HG03060 (cell line): ENCODE data around the gene NPB.

Source experiments
- ATAC-seq: cut with Tn5 transposase; IDR thresholded peaks from one replicate; pipeline ENCODE4 v1.9.1; 2021; ENCODE audit warnings: low read depth, moderate number of reproducible peaks; ENCODE audit not compliant: unreplicated experiment

The NPB gene

DNA sequence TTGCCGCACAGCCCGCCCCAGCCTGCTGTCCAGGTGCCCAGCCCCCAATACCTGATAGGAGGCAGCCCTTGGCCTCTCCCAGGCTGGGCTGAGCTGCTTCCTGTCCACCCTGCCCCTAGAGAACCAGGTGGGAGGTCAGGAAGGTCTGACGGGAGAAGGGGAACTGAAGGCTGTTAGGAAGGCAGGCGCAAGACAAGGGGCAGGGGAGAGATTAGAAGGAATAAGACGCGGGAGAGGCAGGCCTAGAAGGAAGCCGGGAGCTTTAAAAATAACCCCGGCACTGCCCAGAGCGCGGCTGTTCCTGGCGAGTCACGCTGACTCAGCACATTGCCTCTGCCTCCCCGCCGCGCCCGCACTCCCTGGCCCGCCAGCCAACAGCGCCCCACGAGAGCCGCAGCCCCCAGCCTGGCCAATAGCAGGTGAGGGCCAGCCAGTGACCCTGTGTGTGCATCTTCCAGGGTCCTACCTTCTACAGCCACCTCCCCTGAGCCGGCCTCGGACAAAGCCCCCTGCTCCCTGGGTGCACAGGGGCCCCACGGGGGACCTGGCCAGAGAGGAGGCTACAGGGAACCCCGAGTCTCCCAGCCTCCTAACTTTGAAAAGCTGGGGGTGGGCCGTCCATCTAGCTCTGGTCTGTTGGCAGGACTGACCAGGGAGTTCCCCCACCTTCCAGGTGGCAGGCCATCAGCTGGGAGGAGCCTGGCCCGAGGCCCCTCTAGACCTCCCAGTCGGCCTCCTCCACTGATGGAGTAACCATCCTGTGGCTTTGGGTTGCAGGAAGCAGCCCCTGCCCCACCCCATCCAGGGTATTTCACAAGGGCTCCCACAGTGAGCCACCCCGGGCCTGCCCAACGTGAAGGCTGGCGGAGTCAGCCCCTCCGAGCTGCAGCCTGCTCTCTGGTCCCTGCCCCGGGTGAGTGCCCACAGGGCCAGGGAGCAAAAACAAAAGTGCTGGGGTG lies 21.5 kb downstream of the NPB start:
- no peak for ATAC-seq

DNA sequence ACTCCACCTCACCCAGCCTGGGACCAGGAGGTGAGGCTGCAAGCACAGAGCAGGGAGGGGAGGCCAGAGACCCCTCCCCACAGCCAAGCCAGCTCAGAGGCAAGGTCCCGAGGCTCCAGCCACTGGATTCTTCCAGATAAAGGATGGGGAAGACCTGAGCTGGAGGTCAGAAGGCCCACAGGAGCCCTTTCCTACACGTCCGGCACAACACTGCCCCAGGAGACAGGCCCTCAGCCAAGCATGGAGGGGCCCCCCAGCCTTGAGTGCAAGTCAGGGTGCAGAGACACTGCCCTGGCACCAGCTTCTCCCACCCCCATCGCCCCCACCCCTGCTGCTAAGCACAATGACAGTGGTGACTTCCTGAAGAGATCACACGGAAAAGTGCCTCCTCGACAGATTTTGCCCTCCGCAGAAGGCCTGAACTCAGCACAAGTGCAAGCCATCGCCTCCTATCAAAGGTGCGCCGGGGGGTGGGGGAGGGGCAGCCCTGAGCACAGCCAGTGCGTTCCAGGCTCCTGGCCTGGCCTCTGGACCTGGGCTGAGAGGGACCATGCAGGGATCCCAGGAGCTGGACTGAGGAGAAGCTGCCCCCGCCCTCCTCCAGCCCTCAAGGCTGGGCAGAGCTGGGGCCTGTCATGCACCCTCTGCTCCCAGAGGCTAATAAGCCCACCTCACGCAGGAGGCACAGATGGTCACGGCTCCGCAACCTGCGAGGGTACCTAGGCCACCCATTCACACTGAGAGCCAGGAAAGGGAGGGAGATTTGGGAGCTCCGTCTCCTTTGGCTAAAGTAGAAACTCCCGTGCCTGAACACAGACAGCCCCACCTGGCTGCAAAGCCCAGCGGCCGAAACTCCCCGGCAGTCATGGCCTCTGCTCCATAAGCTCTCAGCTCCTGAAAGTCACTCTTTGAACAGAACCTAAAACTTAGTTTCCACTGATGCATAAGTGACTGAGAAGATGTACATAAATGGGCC lies 22.8 kb downstream of the NPB start:
- ATAC-seq: no peak

DNA sequence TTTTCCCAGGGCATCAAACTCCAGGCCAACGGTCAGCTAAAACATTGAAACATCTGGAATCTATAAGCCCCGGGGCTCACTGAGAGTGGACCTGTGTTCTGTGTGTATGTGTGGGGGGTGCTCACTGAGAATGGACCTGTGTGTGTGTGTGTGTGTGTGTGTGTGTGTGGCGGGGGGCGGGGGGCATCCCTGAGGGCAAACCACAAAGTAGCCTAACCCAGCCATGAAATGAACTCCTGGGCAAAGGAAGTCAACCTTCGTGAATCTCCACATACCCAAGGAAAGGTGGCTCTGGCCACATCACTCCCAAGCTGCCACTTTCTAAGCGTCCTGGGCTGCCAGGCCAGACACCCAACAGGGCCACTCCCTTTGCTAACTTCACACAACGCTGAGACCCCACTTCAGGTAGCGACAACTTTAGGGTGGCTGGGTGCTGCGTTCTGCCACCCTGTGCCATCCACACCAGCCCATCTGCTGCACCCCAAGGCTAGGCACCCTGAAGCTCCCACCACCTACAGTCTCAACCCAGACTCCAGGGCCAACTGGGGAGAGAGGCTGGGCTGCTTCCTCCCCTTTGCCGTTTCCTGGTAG lies 23.9 kb downstream of the NPB start:
- no peak for ATAC-seq

DNA sequence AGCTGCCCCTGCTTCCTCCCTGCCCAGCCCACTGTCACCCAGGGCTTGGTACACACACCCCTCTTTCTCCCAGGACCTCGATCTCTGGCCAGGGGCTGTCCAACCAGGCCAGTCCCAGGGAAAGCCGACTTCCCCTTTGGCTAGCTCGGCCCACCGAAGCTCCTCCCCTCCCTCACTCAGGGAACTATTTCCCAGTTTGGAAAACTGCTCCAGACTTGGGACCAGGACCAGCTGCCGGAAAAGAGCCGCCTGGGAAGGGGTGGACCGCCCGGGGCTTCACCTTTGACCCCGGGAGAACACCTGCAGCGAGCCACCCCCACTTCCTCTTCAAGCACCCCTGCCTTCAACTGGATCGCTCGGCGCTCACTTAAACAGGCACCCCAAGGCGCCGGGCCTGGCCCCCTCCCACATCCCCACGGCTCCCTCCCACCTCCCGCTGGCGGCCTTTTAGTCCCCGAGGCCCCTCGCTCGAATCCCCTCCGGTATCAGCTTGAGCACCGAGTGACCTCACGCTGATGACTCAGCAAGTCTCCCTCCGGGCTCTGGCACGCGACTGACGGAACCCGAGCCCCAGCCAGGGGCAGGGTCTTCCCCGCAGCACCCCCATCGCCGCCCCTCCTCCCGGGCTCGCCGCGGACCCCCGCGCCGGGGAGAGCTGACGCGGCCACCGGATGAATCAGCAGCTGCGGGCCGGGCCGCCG lies 24.6 kb downstream of the NPB start:
- no peak for ATAC-seq

DNA sequence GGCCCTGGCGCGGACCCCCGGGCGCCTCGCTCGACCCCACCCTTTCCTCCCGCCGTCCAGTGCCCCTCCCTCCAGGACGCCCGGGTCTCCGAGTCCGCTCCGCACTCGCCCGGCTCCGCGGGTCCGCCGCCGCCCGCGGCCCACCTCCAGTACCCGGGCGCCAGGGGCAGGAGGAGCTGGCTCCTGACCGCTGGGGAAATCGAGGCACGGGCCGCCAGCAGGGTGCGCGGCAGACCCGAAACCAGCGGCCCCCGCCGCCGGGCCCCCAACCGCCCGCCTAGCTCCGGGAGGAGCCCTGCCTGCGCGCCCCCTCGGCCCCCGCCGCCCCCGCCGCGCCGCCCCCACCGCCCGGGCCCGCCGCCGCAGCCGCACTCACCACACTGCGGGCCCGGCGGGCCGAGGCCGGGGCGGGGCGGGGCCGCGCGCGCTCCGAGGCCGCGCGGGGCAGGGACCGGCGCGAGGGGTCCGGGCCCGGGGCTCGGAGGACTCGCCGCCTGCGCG lies 25.2 kb downstream of the NPB start:
- ATAC-seq: no peak

DNA sequence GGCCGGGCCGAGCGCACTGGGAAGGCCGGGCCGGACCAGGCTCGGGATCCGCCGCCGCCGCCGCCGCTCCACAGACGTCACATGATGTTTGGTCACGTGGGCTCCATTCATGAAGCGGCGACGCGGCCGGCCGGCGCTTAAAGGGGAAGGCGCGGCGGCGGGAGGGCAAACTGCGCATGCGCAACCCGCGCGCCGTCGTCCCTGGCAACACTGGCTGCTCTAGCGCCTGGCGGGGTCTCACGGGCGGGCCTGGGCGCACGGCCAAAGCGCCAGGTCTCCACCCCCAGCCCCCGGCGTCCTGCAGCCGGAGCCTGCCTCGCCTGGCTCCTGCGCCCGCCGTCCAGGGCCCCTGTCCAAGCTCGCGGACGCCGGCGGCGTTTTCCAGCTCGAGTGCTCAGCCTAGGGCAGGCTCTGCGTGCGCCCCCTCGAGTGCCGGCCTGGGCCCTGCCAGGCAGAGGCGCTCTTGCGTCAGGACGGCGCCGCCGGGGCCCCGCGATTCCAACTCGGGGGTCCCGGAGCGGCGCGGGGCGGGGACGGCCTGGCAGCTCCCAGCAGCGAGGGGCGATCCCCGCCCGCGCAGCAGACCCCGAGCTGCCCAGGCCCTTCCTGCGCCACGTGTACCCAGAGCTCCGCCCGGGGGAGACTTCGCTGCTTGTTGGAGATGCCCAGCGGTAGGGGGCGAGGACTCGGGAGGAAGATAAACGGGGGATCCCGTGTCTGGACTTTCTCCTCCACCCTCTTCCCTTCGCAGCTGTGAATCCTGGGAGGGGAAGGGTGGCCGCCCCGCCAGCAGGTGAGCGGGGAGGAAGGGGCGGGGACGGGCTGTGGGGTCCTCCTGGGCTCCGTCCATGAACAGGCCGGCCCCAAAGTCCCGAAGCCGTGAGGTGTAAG lies 25.9 kb downstream of the NPB start, which contains the start of gene MAFG:
TSS of gene MAFG (minus strand) at position 83 of the 891 bp plus-strand sequence. CDS start 4,550 bp downstream, outside the sequence.
- peak; percentile 35 for ATAC-seq

DNA sequence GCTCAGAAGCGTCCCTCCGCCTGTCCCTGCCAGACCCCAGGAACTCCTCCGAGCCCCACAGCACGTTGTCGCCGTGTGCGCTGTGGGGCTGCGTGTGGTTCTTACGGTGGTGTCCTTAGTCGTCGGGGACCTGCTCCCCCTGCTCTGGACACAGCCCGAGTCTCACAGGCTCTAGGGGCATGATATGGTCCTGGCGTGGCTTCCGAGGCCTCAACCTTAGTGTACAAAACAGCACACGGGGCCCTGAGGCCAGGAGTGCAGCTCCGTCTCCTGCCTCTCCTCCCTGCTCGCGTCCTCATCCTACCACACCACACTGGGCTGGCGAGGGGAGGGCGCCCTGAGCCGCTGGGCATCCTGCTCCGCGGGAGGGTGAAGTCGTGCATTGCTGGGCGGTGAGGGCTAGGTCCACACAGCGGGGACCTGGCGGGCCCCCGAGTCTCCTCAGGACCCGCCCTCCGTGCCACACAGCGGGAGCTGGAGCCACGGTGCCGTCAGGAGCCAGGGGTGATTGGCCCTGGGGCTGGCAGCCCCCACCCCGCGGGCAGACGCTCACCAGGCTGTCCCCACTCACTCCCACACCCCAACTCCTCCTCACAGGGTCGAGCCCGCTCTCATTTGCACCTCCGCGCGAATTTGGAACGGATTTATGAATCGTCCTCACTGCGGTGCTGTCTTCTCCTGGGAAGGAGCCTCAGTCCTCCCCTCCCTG lies 26.7 kb downstream of the NPB start:
- no peak for ATAC-seq

DNA sequence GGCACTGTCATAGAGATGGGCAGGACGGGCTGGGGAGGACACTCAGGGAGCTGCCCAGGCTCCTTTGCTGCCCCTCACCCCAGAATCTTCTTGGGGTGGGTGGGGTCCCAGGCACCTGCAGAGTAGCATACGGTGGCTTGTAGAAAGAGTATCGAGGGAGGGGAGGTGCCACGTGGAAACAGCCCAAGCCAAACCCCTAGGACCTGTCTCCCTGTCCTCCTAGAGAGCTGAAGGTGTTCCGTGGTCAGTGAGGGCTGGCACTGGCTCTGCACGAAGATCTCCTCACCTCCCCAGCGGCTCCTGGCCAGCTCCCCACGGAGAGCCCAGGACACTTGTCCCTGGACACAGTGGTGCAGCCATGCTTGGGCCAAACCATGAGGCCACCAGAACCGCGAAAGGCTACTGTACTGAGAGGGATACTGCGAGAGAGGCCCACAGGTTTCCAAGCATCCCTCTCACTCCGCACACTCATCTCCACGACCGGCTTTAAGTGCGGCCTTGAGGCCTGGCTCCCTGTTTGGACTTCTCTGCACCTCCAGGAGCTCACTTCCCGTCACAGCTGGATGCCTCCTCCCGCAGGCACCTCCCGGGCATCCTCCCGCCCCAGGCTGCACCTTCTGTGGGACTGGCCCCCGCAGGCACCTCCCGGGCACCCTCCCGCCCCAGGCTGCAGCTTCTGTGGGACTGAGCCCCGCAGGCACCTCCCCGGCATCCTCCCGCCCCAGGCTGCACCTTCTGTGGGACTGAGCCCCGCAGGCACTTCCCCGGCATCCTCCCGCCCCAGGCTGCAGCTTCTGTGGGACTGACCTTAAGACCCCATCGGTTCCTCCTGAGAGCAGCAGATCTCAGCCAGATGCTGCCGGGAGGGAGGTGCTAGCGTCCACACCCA lies 27.5 kb downstream of the NPB start:
- ATAC-seq: no peak

DNA sequence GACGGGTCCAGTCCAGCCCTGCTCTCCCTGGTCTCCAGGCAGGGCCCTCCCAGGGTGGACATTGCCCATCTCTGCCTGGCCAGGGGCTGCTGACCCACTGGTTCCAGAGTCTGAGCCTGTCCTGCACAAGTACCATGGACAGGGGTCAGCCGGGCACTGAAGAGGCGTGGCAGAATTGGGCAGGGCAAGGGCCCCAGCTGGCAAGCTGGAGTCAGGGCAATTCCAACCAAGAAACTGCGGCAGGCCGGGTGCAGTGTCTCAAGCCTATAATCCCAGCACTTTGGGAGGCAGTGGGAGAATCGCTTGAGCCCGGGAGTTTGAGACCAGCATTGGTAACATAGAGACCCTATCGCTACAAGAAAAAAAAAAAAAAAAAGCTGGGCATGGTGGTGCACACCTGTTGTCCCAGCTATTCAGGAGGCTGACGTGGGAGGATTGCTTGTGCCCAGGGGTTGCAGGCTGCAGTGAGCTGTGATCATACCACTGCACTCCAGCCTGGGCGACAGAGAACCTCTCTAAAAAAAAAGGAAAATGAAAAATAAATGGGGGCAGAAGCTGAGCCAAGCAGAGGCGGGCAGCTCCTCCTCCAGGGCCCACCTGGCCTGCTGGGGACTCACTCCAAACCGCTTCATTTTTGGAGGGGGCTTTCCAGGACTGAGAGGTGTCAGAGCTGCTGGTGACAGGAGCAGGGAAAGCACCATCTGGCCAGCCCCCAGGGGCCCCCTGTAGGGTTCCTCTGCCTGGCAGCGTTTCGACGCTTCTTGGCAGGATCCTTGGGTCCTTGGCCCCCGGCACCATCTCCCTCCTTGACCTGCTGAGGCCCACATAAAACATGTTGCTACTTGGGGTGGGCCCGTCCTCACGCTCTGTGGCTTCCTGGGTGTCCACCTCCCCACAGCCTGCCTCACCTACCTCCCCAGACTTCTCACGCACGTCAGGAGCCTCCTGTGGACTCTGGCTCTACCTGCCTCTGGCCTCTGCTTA lies 28.4 kb downstream of the NPB start:
- ATAC-seq: no peak

DNA sequence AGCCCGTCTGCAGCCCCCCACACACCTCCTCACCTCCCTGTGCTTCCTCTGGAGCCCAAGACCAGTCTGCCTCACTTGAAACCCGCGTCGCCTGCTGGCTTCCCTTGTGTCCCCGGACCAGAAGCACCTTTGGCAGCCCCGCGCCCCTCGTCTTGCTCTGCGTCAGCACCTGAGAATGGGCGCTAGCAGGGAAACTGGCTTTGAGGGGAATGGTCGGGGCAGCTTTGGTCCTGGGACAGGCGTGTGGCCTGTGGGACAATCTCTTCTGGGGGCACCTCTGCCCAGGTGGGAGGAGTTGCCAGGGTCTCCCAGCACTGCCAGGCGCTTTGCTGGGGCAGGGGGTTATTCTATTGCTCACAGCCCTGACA lies 29.1 kb downstream of the NPB start:
- ATAC-seq: no peak

DNA sequence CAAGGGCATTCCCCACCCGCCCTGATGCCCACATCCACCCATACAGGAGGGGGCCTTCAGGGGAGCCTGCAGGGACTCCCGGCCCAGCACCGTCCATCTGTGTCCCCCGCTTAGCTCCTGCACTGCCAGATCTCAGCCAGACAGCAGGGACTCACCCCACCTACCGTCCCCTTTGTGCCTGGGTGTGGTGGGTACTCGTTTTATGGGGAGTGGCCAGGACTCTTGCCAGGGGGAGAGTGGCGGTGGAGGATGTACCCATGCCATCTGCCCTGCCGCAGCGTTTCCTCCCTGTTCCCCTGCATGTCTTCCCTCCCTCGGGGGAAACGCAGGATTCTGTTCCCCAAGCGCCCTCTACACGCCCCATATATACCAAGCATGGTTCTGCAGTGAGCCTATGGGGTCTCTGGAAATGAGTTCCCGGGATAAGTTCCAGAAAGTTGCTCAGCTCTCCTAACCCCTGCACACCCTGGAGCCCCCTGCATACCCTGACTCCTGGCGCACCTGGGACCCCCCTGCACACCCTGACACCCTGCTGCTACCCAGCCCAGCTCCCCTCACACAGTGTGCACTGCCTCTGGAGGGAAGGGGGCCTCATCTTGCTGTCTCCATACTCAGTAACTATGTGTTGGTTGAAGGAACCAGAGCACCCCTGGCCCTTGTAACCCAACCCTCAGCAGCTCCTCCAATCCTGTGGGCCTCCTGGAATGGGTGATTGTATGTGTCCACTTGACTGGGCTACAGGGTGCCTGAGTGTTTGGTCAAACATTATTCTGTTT lies 29.7 kb downstream of the NPB start:
- ATAC-seq: no peak

DNA sequence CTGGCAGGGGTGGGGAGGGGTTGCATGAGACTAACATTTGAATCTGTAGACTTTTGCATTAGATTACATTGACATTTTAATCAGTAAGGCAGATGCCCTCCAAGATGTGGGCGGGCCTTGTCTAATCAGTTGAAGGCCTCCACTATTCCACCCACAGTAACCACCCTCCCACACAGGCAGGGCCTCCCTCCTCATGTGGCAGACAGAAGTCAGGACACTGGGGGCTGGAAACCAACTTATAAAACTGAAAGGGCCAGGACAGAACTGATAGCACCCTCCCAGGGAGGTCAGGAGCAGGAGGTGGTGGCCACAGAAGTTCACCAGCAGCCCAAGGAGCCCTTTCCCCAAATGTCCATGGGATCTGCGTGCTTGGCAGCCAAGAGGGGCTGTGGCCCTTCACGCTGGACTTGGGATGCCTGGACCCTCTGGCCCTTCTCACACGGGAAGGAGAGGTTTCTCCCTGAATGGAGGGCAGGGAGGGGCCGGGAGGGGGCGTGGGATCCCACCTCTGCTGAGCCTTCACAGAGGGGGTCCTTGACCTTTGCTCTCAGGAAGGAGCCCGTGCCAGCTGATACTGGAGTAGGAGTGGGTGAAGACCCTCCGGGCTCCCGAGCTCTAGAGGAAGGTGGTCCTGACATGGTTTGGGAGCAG lies 30.4 kb downstream of the NPB start:
- ATAC-seq: no peak

DNA sequence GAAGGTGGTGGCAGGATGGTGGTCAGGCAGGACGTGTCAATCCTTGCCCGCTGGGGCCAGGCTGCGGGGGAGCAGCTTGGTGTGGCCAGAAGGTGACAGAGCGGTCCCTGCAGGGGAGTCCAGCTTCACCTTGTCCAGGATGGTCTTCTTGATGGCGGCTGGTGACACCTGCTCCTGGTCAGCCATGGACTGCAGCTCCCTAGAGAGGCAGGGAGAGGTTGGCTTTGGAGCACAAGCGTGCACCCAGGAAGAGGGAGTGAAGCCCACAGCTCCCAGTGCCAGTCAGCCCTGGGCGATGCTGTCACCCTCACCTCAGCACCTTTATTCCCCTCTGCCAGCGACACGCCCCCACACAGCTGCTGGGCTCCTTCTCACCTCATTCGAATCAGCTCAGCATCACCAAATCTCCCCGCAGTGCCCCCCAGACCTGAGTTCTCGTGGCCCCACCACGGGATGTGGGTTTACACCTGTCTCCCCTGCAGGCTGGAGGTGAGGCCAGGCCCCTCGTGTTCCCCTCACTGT lies 31.2 kb downstream of the NPB start:
- no peak for ATAC-seq

DNA sequence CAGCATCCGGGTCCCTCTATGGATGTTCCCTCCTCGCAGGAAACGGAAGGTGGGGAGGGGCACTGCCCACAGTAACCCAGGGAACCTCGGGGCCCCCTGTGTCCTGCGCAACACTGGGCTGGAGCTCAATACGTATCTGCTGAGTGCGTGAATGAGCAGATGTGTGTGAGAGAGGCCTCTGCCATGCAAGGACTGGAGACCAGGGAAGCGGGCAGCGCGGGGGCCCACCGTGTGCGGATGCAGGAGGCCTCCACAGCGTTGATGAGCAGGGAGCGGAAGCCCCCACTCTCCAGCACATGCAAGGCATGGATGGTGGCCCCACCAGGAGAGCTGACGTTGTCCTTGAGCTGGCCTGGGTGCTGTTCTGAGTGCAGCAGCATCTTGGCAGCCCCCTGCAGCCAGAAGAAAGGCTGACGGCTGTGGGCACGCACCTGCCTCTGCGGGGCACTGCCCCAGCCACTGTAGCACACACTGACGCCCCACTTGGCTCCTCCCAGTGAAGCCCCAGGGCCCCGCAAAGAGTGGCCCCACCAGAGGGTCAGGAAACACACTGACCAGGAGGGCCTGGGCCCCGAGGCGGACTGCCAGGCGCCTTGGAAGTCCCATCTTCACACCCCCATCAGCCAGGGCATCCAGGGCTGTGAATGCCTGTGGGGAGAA lies 32.2 kb downstream of the NPB start:
- no peak for ATAC-seq
